Fibroblast of skin of scalp (primary cell): Measurements from ENCODE around the gene CNR1. TPM values are rescaled to one million over a fixed set of nuclear protein-coding genes. Genes with fewer than 3 reads are reported as not detected.
"Not testable (repeated sequence)": the region's sequence is repeated elsewhere in the genome, so short reads cannot be mapped to it uniquely, and the experiment has no call there.

Source experiments
- DNase-seq: peaks from one replicate; pipeline ENCODE4 v3.0.0-alpha.2; 2013
- polyA plus RNA-seq, 2 experiments: library from polyadenylated mRNA; unstranded; fragments of 120-200 nt; gene quantifications; one replicate each; pipeline ENCODE4 v1.2.1, GENCODE V29; 2013; ENCODE audit not compliant: insufficient read length in 2 of 2

The CNR1 gene
- polyA plus RNA-seq (2013, experiment 1 of 2; ENCODE audit: insufficient read length), result not detected
- 0.14 TPM for polyA plus RNA-seq (2013, experiment 2 of 2; ENCODE audit: insufficient read length)

DNA sequence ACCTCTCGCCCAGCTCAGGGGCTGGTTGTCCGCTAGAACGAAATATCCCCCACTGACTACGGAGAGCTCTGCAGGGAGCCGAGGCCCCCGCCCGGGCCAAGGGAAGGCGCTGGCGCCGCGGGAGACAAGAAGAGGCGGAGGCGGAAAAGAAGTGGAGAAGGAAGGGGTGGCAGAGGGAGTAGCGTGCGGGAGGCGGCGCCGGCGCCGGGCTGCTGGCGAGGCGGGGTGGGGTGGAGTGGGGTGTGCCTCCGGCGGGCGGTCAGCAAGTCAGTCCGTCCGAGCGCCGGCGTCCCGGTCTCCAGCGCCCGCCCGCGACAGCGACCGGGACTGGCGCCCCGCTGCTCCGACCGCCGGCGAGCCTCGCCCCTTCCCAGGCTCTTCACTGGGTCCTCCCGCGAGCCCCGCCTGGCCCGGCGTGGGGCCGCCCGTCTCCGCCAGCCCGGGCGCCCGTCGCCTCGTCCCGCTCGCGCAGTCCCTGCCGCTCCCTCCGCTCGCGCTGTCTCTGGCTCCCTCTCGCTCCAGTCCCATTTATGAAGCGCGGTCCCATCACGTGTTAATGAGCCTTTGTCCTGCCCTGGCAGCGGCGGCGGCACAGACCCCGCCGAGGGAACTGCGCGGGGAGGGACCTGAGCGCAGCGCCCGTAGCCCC lies at the start of gene CNR1:
CNR1 (minus strand) TSS at position 504 of the 649 bp plus-strand sequence. CDS start 21,073 bp downstream, outside the sequence.
- DNase-seq, result peak; percentile 19

DNA sequence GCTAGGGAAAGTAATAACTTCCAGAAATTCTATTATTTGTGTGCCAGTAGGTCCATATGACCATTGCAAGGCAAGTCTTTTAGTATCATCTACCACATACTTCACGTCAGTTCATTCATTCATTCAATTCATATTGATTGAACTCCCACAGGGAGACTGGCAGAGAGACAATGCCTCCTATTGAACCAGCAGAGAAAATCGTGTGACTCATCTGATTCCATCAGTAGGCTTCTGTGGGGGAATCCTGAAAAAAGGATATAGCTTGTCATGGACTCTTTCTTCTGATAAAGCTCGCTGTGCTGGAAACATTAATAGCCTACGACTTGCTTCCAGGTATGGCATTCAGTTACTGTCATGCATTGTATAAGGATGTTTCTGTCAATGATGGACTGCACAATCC lies 45.3 kb upstream of the CNR1 start:
- no peak for DNase-seq

DNA sequence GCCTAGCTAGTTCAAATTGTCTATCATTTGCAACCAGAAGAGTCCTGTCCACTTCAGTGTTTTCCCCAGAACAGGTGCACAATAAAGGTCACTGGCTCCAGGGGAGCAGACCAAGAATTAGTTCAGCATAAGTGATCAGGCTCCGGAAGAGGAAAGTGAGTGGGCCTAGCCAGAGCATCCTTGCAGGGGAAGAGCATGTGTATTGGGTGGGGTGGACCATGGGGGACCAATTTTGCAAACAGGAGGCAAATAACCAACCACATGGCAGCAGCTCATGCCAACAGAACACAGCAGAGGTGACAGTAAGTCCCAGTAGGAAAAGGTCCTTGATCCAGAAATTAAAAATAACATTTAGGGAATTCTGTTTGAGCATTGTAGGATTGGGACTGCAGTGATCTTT lies 43.2 kb upstream of the CNR1 start:
- DNase-seq, result no peak

- no peak for DNase-seq
Observed at GRCh38 chr6:88208726-88209125, 42.6 kb upstream of the CNR1 start.

- not testable (repeated sequence) for DNase-seq
Observed at GRCh38 chr6:88201734-88202133, 35.6 kb upstream of the CNR1 start.

DNA sequence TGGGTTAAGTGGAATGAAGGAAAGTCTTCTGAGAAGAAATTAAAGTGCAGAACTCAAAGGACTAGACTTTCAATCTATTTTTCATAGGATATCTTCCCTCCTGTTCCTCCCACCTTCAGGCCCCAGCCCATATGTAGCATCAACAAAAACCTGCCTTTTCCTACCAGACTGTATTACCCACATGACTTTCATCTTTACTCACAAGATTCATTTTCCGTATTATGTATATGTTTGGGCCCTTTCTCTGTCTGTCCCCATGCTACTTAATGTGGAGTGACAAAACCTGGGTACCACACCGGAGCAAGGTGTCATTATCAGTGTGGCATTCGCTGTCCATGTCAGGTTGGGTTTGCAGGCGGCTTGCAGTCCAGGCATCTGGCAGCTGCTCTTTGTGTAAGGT lies 18.8 kb upstream of the CNR1 start:
- no peak for DNase-seq

DNA sequence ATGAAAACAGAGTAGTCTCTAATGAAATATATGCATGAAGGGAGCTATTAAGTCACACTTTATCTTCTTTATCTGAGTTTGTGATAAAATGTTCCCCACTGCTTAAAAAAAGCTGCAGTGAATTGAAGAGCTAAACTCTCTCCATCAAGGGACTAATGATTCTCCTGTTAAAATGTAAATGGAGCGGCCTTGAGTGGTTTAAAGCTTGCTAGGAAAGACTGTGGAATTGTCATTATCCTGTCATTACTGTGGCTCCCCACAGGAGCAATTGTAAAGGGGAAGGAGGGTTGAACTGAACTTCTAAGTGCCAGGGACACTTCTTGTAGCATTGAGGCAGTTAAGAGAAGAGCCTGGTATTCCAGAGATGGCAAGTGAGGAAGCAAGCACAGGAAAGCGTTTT lies 17.3 kb upstream of the CNR1 start:
- no peak for DNase-seq

- no peak for DNase-seq
Observed at GRCh38 chr6:88179692-88180091, 13.5 kb upstream of the CNR1 start.

DNA sequence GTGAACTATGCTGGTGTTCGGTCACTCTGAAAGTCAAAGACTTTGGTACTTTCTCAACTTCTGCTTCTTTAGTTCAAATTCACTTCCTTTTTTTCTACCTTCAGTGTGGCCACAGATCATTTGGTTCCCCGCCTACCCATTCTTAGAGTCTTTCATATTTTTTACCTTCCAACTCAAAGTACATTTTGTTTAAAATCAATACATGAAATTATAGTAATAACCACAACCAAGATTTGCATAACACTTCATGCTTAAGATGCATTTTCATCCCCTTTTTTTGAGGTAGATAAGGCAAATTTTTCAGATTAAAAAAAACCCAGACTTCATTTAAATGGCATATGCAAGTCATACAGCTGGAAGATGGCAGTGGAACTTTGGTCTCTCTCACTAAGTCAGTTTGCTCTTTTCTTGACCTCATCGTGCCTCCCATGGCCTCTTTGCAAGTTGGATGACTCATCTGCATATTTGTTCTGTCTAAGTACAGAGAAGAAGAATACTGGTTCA lies 11.9 kb upstream of the CNR1 start:
- DNase-seq, result peak; percentile 5

DNA sequence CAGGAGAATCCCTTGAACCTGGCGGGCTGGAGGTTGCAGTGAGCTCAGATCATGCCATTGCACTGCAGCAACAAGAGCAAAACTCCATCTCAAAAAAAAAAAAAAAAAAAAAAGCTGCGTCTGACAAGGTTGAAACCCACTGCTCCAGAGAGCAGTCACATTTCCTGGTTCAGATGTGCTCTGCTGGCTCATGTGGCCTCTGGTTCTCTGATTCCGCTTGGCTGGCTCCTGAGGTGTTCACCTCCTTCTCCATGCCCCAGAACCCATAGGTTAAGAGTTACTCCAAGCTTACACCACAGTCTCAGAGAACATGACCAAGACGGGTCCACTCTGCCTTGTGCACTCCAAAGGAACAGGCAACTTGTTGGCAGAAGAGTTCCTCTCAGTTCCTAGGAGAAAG lies 8.8 kb upstream of the CNR1 start:
- DNase-seq, result no peak

- DNase-seq, result no peak
Observed at GRCh38 chr6:88171312-88171711, 5.2 kb upstream of the CNR1 start.

- no peak for DNase-seq
Observed at GRCh38 chr6:88168362-88168761, 2.2 kb upstream of the CNR1 start.

DNA sequence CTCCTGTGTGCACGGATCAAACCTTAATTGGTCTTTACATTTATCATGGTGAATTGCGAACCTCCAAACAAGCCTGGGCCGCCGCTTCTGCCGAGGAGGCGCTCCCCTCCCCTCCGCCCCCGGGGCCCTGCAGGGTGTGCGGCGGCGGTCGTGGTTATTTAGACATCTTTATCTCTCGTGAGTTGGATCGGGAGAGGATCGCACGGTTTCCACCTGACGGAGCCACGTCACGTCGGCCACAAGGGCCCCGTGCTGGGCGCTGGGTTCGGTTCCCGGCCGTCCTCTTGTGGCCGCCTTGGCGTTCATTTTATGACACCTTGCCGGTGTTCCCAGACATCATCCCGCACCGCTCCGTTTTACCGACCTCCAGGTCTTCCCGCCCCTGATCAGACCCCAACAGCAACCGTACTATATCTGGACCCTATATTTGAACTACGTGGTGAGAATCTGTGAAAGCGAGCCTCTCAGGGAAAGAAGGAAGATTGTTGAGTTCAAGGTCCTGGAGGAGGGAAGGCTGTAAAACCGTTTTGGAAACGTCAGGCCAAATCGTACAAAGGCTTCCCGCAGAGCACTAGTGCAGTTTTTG lies 1.3 kb upstream of the CNR1 start:
- DNase-seq, result no peak

- DNase-seq, result no peak
Observed at GRCh38 chr6:88166493-88167351, 575 bp upstream of the CNR1 start.

DNA sequence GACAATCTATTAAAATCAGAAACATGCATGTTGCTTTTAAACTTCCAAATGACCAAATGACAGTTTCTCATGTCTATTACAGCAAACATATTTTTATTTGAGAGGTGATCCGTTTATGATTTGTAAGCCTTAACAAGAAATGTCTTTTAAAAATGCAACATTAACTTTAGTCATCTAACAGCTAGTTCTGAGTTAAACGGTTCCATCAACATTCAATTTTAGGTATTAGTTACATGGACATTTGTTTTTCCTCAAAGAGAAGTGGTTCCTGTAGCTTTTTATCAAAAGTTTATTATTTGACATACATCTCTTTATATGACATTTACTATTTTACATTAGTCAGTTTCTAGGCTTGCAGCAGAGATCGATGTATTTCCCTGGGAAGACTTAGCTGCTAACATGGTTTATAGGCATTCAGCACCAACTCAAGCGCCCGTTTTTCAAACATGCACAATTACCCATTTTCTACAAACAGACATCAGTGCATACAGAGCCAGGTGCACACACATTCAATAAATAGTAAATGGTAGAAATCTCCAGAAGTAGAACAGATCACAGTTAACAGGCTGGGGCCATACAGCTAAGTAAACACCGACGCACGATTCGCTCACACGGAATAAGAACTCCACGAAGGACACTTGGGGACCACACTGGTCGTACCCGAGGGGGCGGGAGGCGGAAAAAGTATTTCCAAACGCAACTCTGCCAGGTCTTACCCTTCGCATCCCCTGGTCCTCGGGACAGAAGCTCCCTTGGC lies 882 bp downstream of the CNR1 start:
- DNase-seq, result no peak

DNA sequence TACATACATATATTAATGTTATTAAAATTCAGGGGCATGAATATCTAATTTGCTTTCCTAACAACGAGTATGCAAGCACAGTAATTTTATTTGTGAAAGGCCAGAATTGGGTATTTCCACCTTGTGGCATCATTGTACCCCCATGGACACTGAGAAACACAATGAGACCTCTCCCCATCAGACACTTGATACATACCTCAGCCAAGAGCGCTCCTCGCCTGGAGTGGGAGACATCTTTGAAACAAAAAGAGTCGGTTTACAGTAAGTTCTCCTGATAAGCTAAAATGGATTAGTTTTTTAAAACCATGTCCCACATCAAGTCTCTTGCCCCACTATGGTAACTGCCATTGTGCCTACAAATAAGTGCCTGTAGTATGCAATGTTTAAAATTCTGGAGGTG lies 2.1 kb downstream of the CNR1 start:
- no peak for DNase-seq

DNA sequence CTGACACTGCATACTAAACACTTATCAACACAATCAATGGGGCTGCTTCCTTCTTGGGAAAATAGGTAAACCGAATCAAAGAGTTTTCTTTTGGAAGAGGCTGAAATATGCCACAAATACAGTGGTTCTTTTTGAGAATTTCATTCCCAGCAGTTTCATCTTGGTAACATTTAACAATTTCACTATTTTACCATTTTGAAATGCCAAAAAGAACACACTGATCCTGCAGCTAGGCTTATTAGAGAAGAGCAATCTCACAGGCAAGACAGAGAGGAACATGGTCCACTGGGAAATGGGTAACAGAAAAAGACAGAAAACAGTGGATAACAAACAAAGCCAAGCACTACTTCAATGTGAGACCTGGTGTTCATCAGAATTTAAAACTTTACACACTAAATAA lies 2.5 kb downstream of the CNR1 start:
- no peak for DNase-seq

DNA sequence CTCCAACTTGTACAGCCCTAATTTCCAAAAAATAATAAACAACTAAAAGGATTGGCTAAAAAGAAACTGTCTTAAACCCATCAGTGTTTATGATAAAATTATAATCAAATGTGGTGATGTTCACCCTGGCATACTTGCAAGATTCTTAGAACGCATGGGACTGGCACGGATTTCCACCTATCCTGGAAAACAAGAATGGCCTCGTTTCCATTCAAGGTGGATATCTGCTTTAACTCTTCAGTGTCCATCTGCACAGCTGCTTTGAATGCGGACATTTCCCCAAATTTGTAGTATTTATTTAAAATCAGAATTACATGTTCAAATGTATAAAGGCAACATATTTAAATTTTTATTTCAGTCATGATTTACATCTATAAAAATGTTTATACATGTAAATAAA lies 4.2 kb downstream of the CNR1 start:
- no peak for DNase-seq

DNA sequence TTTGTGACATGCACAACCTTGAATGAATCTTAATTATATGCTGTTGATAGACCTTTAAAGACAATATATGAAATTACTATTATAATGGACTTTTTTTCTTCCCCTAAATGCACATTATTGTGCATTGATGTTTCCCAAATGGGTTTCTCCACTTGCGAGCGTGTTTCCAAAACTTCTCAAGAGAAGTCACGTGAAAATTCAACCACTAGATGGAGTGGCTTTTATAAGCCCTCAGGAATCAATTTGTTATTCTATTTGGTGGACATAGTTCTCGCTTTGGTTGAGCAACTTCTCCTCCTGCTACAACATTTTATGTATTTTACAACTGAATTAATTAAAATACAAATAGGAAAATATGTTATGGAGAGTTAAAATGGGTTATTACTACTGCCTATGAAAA lies 9.0 kb downstream of the CNR1 start:
- no peak for DNase-seq

DNA sequence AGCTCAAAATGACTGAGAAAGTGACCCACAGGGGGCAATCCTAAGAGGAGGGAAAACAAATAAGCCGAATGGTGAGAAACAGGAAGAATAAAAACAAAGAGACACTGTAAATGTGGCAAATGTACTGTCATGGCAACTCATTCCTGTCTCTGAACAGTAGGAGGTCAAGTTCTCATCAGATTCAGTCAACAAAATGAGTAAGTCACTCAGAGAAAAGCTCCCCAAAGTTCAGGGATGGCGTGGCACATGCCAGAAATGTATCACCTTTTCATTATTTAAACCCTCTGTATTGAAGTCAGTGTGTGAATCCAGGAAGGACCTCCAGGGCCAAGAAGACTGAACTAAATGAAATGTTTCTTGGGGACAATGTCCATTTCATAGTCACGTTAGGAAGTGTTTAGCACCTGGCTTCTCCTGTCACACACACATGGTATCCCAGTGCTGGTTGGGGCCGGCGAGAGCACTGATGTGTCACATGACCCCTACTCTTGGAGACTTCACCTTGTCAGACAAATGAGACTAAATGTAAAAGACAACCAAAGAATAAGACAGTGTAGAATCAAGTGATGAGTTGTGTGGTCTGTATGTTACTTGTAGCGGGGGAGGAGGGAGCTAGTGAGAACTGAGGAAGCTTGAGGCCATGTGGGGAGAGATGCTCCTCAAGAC lies 20.7 kb downstream of the CNR1 start:
- no peak for DNase-seq

DNA sequence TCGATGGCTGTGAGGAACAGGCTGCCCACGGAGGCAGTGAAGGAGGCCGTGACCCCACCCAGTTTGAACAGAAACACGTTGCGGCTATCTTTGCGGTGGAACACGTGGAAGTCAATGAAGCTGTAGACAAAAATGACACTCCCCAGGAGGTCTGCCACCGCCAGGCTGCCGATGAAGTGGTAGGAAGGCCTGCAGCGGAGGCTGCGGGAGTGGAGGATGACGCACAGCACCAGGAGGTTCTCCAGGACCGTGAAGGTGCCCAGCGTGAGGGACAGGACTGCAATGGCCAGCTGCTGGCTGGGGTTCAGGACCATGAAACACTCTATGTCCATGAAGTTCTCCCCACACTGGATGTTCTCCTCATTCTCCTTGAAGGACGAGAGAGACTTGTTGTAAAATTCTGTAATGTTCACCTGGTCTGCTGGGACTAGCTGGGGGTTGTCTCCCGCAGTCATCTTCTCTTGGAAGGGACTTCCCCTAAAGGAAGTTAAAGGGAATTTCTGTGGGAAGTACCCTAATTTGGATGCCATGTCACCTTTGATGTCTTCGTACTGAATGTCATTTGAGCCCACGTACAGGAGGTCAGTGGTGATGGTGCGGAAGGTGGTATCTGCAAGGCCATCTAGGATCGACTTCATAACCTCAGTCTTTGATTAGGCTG lies 21.4 kb downstream of the CNR1 start:
- DNase-seq, result no peak
